ENCODE results near the gene TIAL1. TPM values are rescaled to one million over a fixed set of nuclear protein-coding genes. Genes with fewer than 3 reads are reported as not detected.
"Not testable (repeated sequence)": the region's sequence is repeated elsewhere in the genome, so short reads cannot be mapped to it uniquely, and the experiment has no call there.

Gene TIAL1
- polyA plus RNA-seq, 4 donors, result 128 to 229 (median 164) TPM

DNA sequence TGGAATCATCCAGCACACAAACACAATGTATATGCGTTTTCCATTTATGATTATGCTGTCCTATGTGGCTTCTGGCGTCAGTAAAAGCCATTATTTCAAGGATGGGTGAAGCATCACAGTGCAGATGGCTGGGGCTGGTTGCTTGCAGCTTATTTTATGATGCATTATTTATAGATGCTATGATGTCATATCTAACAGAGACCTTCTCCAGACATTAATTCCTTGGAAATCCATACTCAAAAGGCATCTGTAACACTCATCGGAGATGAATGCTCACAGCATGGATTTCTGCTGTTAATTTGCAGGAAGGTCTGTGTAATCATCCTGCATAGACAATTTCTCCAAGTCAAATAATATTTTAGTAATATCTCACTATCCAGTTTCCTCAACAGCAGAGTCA lies 61.5 kb downstream of the TIAL1 start:
- no peak for DNase-seq (ENCODE audit: low read depth in 4 of 4, low spot score in 2 of 4)

DNA sequence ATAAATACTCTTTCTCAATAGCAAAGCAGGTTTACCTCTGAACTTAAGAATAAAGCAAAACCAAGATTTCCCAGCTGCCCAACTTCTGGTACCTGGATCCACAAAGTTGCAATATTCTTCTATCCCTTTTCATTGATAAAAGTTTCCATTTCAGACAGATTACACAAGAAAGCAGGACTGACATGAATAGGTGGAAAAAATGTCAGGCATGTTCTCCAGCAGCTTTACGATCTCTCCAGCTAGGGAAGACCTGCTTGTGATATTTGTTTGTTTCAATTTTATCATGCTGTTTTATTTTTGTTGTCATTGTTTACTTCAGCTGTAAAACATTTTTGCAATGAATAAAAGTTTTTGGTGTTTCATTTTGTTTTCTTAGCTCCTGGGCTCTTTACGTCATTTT lies 63.3 kb downstream of the TIAL1 start:
- no peak for DNase-seq (ENCODE audit: low read depth in 4 of 4, low spot score in 2 of 4)

DNA sequence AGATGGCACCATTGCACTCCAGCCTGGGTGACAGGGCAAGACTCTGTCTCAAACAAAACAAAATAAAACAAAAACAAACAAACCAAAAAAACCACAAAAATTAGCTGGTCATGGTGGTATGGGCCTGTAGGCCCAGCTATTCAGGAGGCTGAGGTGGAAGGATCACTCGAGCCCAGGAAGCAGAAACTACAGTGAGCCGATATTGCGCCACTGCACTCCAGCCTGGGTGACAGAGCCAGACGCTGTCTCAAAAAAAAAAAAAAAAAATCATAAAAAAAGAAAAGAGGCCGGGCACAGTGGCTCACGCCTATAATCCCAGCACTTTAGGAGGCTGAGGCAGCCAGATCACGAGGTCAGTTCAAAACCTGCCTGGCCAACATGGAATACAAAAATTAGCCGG lies 64.0 kb downstream of the TIAL1 start:
- DNase-seq (ENCODE audit: low read depth in 4 of 4, low spot score in 2 of 4), result not testable (repeated sequence)

DNA sequence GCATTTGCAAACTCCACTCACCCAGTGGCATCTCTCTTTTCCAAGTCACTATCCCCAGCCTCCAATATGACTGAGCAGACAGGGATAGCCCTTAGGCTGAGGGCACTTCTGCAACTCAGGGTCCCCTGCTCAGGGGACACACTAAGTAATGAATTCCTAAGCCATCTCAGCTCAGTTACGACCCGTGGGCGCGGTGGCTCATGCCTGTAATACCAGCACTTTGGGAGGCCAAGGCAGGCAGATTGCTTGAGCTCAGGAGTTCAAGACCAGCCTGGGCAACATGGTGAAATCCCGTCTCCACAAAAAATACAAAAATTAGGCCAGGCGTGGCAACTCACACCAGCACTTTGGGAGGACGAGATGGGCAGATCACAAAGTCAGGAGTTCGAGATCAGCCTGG lies 64.5 kb downstream of the TIAL1 start:
- not testable (repeated sequence) for DNase-seq (ENCODE audit: low read depth in 4 of 4, low spot score in 2 of 4)

DNA sequence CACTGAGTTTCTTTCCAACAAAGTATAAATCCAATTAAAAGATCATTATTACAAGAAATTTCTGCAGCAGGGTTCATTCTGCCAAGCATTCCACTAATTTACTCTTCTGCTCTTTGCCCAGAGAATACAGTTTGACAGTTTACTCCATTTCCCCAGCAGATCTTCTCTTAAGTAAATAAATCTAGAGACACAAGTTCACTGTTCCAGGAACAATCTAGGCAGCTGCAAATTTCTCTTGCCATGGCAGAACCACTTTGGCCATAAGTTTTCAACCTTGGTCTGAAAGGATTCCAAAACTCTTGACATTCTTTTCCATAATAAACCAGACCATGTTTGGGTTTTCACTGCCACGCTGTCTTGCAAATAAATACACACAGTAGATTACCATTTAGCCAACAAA lies 65.7 kb downstream of the TIAL1 start:
- no peak for DNase-seq (ENCODE audit: low read depth in 4 of 4, low spot score in 2 of 4)

- not testable (repeated sequence) for DNase-seq (ENCODE audit: low read depth in 4 of 4, low spot score in 2 of 4)
Observed at GRCh38 chr10:119528663-119529237, 68.0 kb downstream of the TIAL1 start.

- DNase-seq (ENCODE audit: low read depth in 4 of 4, low spot score in 2 of 4), result no peak
Observed at GRCh38 chr10:119526621-119527592, 69.9 kb downstream of the TIAL1 start.

DNA sequence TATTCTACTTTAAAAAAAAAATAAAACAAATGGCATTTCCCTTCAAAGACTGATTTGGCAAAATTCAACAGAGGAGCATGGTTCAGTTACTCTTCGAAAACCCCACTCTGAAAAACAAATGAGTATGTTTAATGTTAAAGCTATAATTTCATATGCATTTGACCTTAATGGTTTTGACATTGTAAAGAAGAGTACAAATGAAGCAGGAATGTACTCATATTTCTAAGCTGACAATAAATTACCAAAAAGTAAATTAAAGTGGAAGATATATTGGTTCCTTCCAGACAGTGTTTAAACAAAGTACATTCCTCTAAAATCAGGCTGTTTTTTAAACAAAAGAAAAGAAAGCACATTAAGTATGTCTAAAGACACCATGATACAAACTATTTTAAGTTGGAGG lies 70.6 kb downstream of the TIAL1 start:
- no peak for DNase-seq (ENCODE audit: low read depth in 4 of 4, low spot score in 2 of 4)

GRCh38 chr10:119525116-119525515 lies 71.6 kb downstream of the TIAL1 start:
- DNase-seq (ENCODE audit: low read depth in 4 of 4, low spot score in 2 of 4), result no peak

DNA sequence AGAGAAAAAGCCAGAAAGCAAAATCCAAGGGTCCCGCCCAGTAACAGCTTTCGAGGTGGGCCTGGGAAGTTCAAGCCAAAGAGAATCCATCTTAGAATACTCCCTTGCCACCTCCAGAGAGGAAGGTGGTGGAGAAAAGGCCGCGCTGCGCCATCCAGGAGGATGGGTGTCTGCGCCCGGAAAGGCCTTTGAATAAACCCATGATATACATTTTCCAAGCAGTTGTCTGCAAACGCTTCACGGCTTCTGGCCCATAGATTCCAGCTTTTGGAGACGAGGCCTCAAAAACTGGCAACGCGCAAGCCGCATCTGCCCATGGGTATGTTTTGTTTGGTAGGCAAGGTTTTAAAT lies 72.1 kb downstream of the TIAL1 start:
- no peak for DNase-seq (ENCODE audit: low read depth in 4 of 4, low spot score in 2 of 4)

- DNase-seq (ENCODE audit: low read depth in 4 of 4, low spot score in 2 of 4), result no peak
Observed at GRCh38 chr10:119523895-119524719, 72.7 kb downstream of the TIAL1 start.

Other genes starting within 250 kb of the TIAL1 start
- gene RGS10, start 54.2 kb downstream of the TIAL1 start, polyA plus RNA-seq (ENCODE audit: insufficient read length in 4 of 4), result 10 to 100 TPM; 29.7 to 36.7 (median 32.3) TPM
- 10 to 100 TPM; 27.0 to 31.6 (median 30.2) TPM for gene BAG3, start 54.4 kb upstream of the TIAL1 start, polyA plus RNA-seq (ENCODE audit: insufficient read length in 4 of 4)
- 10 to 100 TPM; 50.4 to 59.7 (median 52.5) TPM for gene INPP5F, start 129.1 kb upstream of the TIAL1 start, polyA plus RNA-seq (ENCODE audit: insufficient read length in 4 of 4)